Esophagus muscularis mucosa (tissue), 4 donors: ENCODE measurements around the gene CALCOCO1.

Experiments used
- CTCF ChIP-seq, 3 experiments: fragments of 200-600 bp in 2 of 3; fragments of 450-650 bp in 1 of 3; sonication (generic) in 2 of 3; IDR thresholded peaks; one replicate each; pipeline ENCODE4 v1.5.1; 2017 to 2019; ENCODE audit warnings: antibody characterized with exemption in 3 of 3, mild to moderate bottlenecking in 2 of 3, moderate library complexity in 1 of 3
- EP300 ChIP-seq: sonication (generic); formaldehyde crosslinking; IDR thresholded peaks from one replicate; pipeline ENCODE4 v1.6.1; 2017; ENCODE audit warnings: antibody characterized with exemption
- POLR2A ChIP-seq: fragments of 450-650 bp; IDR thresholded peaks from one replicate; pipeline ENCODE4 v1.6.1; 2017; ENCODE audit warnings: antibody characterized with exemption, moderate library complexity, mild to moderate bottlenecking, low read depth

- TF ChIP-seq CTCF (IDR thresholded peaks at IDR 0.05) (peak in 1 of 3 experiments; percentile 9), POLR2A (no peak), EP300 (no peak)
Measured at GRCh38 chr12:53695152-53696145, 31.8 kb downstream of the CALCOCO1 start.
